Measurements from ENCODE around the gene TBC1D2. TPM values are rescaled to one million over a fixed set of nuclear protein-coding genes. Genes with fewer than 3 reads are reported as not detected.
"Not testable (repeated sequence)": the region's sequence is repeated elsewhere in the genome, so short reads cannot be mapped to it uniquely, and the experiment has no call there.

The TBC1D2 gene
- polyA plus RNA-seq (2014; cell fraction: cytosol; rRNA removed), result 1.1 and 1.5 TPM in 2 replicates
- polyA plus RNA-seq (2014; cell fraction: nucleus; rRNA removed), result 1.7 and 3.2 TPM in 2 replicates

GRCh38 chr9:98255578-98256296 is at the start of gene TBC1D2:
Gene TBC1D2, minus strand, starts transcription at chr9:98255649. Its CDS starts 108 bp downstream, at chr9:98255541.
- DNase-seq (ENCODE audit: low spot score), result peak; percentile 92

- DNase-seq (ENCODE audit: low spot score), result no peak
Measured at GRCh38 chr9:98304381-98304780, 48.9 kb upstream of the TBC1D2 start.

GRCh38 chr9:98303633-98304125 is 48.2 kb upstream of the TBC1D2 start:
- DNase-seq (ENCODE audit: low spot score), result no peak

- DNase-seq (ENCODE audit: low spot score), result no peak
Measured at GRCh38 chr9:98302938-98303632, 47.6 kb upstream of the TBC1D2 start.

- no peak for DNase-seq (ENCODE audit: low spot score)
Measured at GRCh38 chr9:98302150-98302549, 46.7 kb upstream of the TBC1D2 start.

GRCh38 chr9:98300611-98301010 is 45.2 kb upstream of the TBC1D2 start:
- no peak for DNase-seq (ENCODE audit: low spot score)

GRCh38 chr9:98298476-98298875 is 43.0 kb upstream of the TBC1D2 start:
- no peak for DNase-seq (ENCODE audit: low spot score)

GRCh38 chr9:98295824-98296223 is 40.4 kb upstream of the TBC1D2 start:
- no peak for DNase-seq (ENCODE audit: low spot score)

- no peak for DNase-seq (ENCODE audit: low spot score)
Measured at GRCh38 chr9:98291820-98292219, 36.4 kb upstream of the TBC1D2 start.

- no peak for DNase-seq (ENCODE audit: low spot score)
Measured at GRCh38 chr9:98290411-98290810, 35.0 kb upstream of the TBC1D2 start.

GRCh38 chr9:98289614-98290201 is 34.3 kb upstream of the TBC1D2 start:
- no peak for DNase-seq (ENCODE audit: low spot score)

GRCh38 chr9:98288881-98289280 is 33.4 kb upstream of the TBC1D2 start:
- DNase-seq (ENCODE audit: low spot score), result no peak

GRCh38 chr9:98287384-98287783 is 31.9 kb upstream of the TBC1D2 start:
- no peak for DNase-seq (ENCODE audit: low spot score)

- DNase-seq (ENCODE audit: low spot score), result no peak
Measured at GRCh38 chr9:98285446-98285845, 30.0 kb upstream of the TBC1D2 start.

GRCh38 chr9:98284754-98285153 is 29.3 kb upstream of the TBC1D2 start:
- DNase-seq (ENCODE audit: low spot score), result no peak

GRCh38 chr9:98283143-98283542 is 27.7 kb upstream of the TBC1D2 start:
- DNase-seq (ENCODE audit: low spot score), result not testable (repeated sequence)

- DNase-seq (ENCODE audit: low spot score), result no peak
Measured at GRCh38 chr9:98281281-98281680, 25.8 kb upstream of the TBC1D2 start.

- peak; percentile 99 for DNase-seq (ENCODE audit: low spot score)
Measured at GRCh38 chr9:98280574-98280973, 25.1 kb upstream of the TBC1D2 start.

GRCh38 chr9:98280162-98280561 is 24.7 kb upstream of the TBC1D2 start:
- peak; percentile 67 for DNase-seq (ENCODE audit: low spot score)

- no peak for DNase-seq (ENCODE audit: low spot score)
Measured at GRCh38 chr9:98276907-98277469, 21.5 kb upstream of the TBC1D2 start.

GRCh38 chr9:98275159-98275558 is 19.7 kb upstream of the TBC1D2 start:
- no peak for DNase-seq (ENCODE audit: low spot score)

- no peak for DNase-seq (ENCODE audit: low spot score)
Measured at GRCh38 chr9:98272083-98272482, 16.6 kb upstream of the TBC1D2 start.

Measured in SK-N-DZ (cell line).